Fibroblast of lung (primary cell): ENCODE results near the gene CZIB. TPM values are rescaled to one million over a fixed set of nuclear protein-coding genes. Genes with fewer than 3 reads are reported as not detected.
A peak's percentile ranks its signal among the peaks of the same experiment; 100 is the strongest.
"Not testable (repeated sequence)": the region's sequence is repeated elsewhere in the genome, so short reads cannot be mapped to it uniquely, and the experiment has no call there.

Experiments
- DNase-seq, 2 donors: peaks; one replicate each; pipeline versions ENCODE4 v3.0.0 to v3.0.0-alpha.2; 2010; ENCODE audit warnings: low read depth in 2 of 2
- H2AFZ ChIP-seq: 2 replicates; pipeline ENCODE4 v1.5.1; 2012; ENCODE audit warnings: low read length, control low read depth, inconsistent platforms
- H3K27ac ChIP-seq: 2 replicates; pipeline ENCODE4 v1.5.1; 2011; ENCODE audit warnings: low read length, control low read depth; ENCODE audit not compliant: insufficient read depth
- H3K27me3 ChIP-seq: 2 replicates; pipeline ENCODE4 v1.5.1; 2011; ENCODE audit warnings: mild to moderate bottlenecking, low read length; ENCODE audit not compliant: control insufficient read depth, insufficient read depth
- H3K36me3 ChIP-seq: 2 replicates; pipeline ENCODE4 v1.5.1; 2011; ENCODE audit warnings: low read length; ENCODE audit not compliant: control insufficient read depth, insufficient read depth
- H3K4me1 ChIP-seq: 2 replicates; pipeline ENCODE4 v1.5.1; 2011; ENCODE audit warnings: low read length; ENCODE audit not compliant: control insufficient read depth, insufficient read depth; ENCODE audit errors: extremely low read depth
- H3K4me2 ChIP-seq: 2 replicates; pipeline ENCODE4 v1.5.1; 2011; ENCODE audit warnings: low read length, control low read depth; ENCODE audit not compliant: insufficient read depth; ENCODE audit errors: extremely low read depth
- H3K4me3 ChIP-seq, 4 experiments: fragments of 200-600 bp in 1 of 4; sonication (generic) in 1 of 4; replicated peaks in 1 of 4; 2 replicates each; pipeline ENCODE4 v1.5.1; 2011 to 2016; ENCODE audit warnings: low read length in 4 of 4, low read depth in 3 of 4, mild to moderate bottlenecking in 3 of 4, control low read depth in 2 of 4, inconsistent platforms in 1 of 4, mixed read lengths in 1 of 4; ENCODE audit not compliant: insufficient read depth in 1 of 4; ENCODE audit errors: control extremely low read depth in 1 of 4
- H3K79me2 ChIP-seq: 2 replicates; pipeline ENCODE4 v1.5.1; 2012; ENCODE audit warnings: mild to moderate bottlenecking, low read length, inconsistent platforms; ENCODE audit not compliant: control insufficient read depth, insufficient read depth
- H3K9ac ChIP-seq: 2 replicates; pipeline ENCODE4 v1.5.1; 2011; ENCODE audit warnings: mild to moderate bottlenecking, low read length, control low read depth; ENCODE audit not compliant: insufficient read depth
- H3K9me3 ChIP-seq: 2 replicates; pipeline ENCODE4 v1.5.1; 2012; ENCODE audit warnings: low read depth, low read length; ENCODE audit not compliant: control insufficient read depth, insufficient read depth
- H4K20me1 ChIP-seq: 2 replicates; pipeline ENCODE4 v1.5.1; 2011; ENCODE audit warnings: low read length; ENCODE audit not compliant: control insufficient read depth, insufficient read depth; ENCODE audit errors: extremely low read depth
- CTCF ChIP-seq, 2 donors: IDR thresholded peaks in 1 of 2; conservative IDR thresholded peaks in 1 of 2; 1 replicate in 1 of 2; 2 replicates in 1 of 2; pipeline ENCODE4 v1.5.1; 2011 to 2012; ENCODE audit warnings: low read length in 2 of 2, control low read depth in 1 of 2, inconsistent platforms in 1 of 2, low read depth in 1 of 2, mild to moderate bottlenecking in 1 of 2
- EZH2 ChIP-seq: IDR thresholded peaks from 2 replicates; pipeline ENCODE4 v1.5.1; 2012; ENCODE audit warnings: low read length, control low read depth, mild to moderate bottlenecking; ENCODE audit errors: missing control alignments
- polyA plus RNA-seq, 2 donors: library from polyadenylated mRNA; depleted of rRNA in 1 of 2; stranded (reverse) in 1 of 2; unstranded in 1 of 2; fragments of >200 nt; gene quantifications; 2 replicates each; pipeline ENCODE4 v1.2.1, GENCODE V29; 2011 to 2012; ENCODE audit warnings: missing spikeins in 1 of 2
- total RNA-seq: library from RNA; depleted of rRNA; stranded (reverse); fragments of >200 nt; gene quantifications from 2 replicates; pipeline ENCODE4 v1.2.1, GENCODE V29; 2014

The CZIB gene
- total and polyA plus RNA-seq, 2 donors (not counting 1 experiment from before 2014, with no cell fraction given): 56.5 to 99.4 TPM

GRCh38 chr1:53185955-53186297 lies 34.5 kb downstream of the CZIB start:
- peaks cover 35% of the 10 kb centered on the region for H3K4me1 ChIP-seq
- not testable (repeated sequence) for DNase-seq, H3K36me3 ChIP-seq, H3K27ac ChIP-seq, H3K9ac ChIP-seq, H2AFZ ChIP-seq, H3K9me3 ChIP-seq, H4K20me1 ChIP-seq, H3K79me2 ChIP-seq, H3K27me3 ChIP-seq, H3K4me3 ChIP-seq, H3K4me2 ChIP-seq
- TF ChIP-seq CTCF (conservative IDR thresholded peaks at IDR 0.05 in 1 of 2, IDR thresholded peaks at IDR 0.05 in 1 of 2; ENCODE audit: low read depth in 1 of 2, low read length in 2 of 2): peak in 1 of 2 donors; percentile 1

GRCh38 chr1:53183095-53183990 lies 37.1 kb downstream of the CZIB start:
- H3K79me2 ChIP-seq: no peaks in the 10 kb centered on the region
- H3K4me1 ChIP-seq: peaks cover 49% of the 10 kb centered on the region
- H3K27me3 ChIP-seq: no peaks in the 10 kb centered on the region
- no peak for TF ChIP-seq EZH2
- TF ChIP-seq CTCF (conservative IDR thresholded peaks at IDR 0.05 in 1 of 2, IDR thresholded peaks at IDR 0.05 in 1 of 2; ENCODE audit: low read depth in 1 of 2, low read length in 2 of 2): no peak
- DNase-seq: peak in 1 of 2 donors; percentile 99
- H3K4me3 ChIP-seq: no peak overlapping the region
- no peaks in the 10 kb centered on the region for H4K20me1 ChIP-seq
- H3K9me3 ChIP-seq: no peaks in the 10 kb centered on the region
- H2AFZ ChIP-seq: no peak overlapping the region
- peak overlapping the region; percentile 68 for H3K27ac ChIP-seq
- peak overlapping the region; percentile 55 for H3K4me2 ChIP-seq
- peak overlapping the region; percentile 22 for H3K9ac ChIP-seq
- H3K36me3 ChIP-seq: no peaks in the 10 kb centered on the region

- no peaks in the 10 kb centered on the region for H3K79me2 ChIP-seq
- H3K4me3 ChIP-seq: no peak overlapping the region
- H3K36me3 ChIP-seq: no peaks in the 10 kb centered on the region
- peaks cover 45% of the 10 kb centered on the region for H3K4me1 ChIP-seq
- peak overlapping the region; percentile 55 for H3K4me2 ChIP-seq
- H3K9me3 ChIP-seq: no peaks in the 10 kb centered on the region
- TF ChIP-seq CTCF (conservative IDR thresholded peaks at IDR 0.05 in 1 of 2, IDR thresholded peaks at IDR 0.05 in 1 of 2; ENCODE audit: low read depth in 1 of 2, low read length in 2 of 2): no peak
- no peak for TF ChIP-seq EZH2
- no peaks in the 10 kb centered on the region for H4K20me1 ChIP-seq
- DNase-seq: no peak
- no peaks in the 10 kb centered on the region for H3K27me3 ChIP-seq
- no peak overlapping the region for H2AFZ ChIP-seq
- H3K9ac ChIP-seq: peak overlapping the region; percentile 56
- peak overlapping the region; percentile 68 for H3K27ac ChIP-seq
Observed at GRCh38 chr1:53182716-53183094, 37.7 kb downstream of the CZIB start.
